Measurements from ENCODE around the gene FHIP2A.
"Not testable (repeated sequence)": the region's sequence is repeated elsewhere in the genome, so short reads cannot be mapped to it uniquely, and the experiment has no call there.

Gene FHIP2A

GRCh38 chr10:114821293-114821914, at the start of gene FHIP2A:
FHIP2A (plus strand) TSS chr10:114821780; CDS start chr10:114822079, 299 bp downstream.
- DNase-seq (ENCODE audit: low read depth) = peak; percentile 86
- H3K4me3 ChIP-seq (ENCODE audit: low read depth, low read length) = peak within 1 kb of the TSS; percentile 88

GRCh38 chr10:114772496-114773196, 48.9 kb upstream of the FHIP2A start:
- DNase-seq (ENCODE audit: low read depth) = no peak
- no peak overlapping the region for H3K4me3 ChIP-seq (ENCODE audit: low read depth, low read length)
- TF ChIP-seq CTCF (IDR thresholded peaks at IDR 0.05; ENCODE audit: low read depth, low read length) (no peak), POLR2A (IDR thresholded peaks at IDR 0.05; ENCODE audit: extremely low read depth, insufficient read length) (no peak), MYC (IDR thresholded peaks at IDR 0.05; ENCODE audit: low read depth, low read length) (no peak), MAX (IDR thresholded peaks at IDR 0.05; ENCODE audit: low read depth, low read length) (no peak)

More at GRCh38 chr10:114821293-114821914, at the start of gene FHIP2A:
- peak; percentile 22; the same call in 1 of the 2 replicates for TF ChIP-seq MAX (IDR thresholded peaks at IDR 0.05; ENCODE audit: low read depth, low read length)
- peak; percentile 55 for TF ChIP-seq POLR2A (IDR thresholded peaks at IDR 0.05; ENCODE audit: extremely low read depth, insufficient read length)
- peak; percentile 27 for TF ChIP-seq MYC (IDR thresholded peaks at IDR 0.05; ENCODE audit: low read depth, low read length)
- TF ChIP-seq CTCF (IDR thresholded peaks at IDR 0.05; ENCODE audit: low read depth, low read length) = no peak

- H3K4me3 ChIP-seq (ENCODE audit: low read depth, low read length) = no peak overlapping the region
- TF ChIP-seq MYC (IDR thresholded peaks at IDR 0.05; ENCODE audit: low read depth, low read length) (no peak), POLR2A (IDR thresholded peaks at IDR 0.05; ENCODE audit: extremely low read depth, insufficient read length) (no peak), MAX (IDR thresholded peaks at IDR 0.05; ENCODE audit: low read depth, low read length) (no peak), CTCF (IDR thresholded peaks at IDR 0.05; ENCODE audit: low read depth, low read length) (no peak)
- DNase-seq (ENCODE audit: low read depth) = no peak
These were observed 48.4 kb upstream of the FHIP2A start for GRCh38 chr10:114773197-114773532.

GRCh38 chr10:114775082-114775481, 46.5 kb upstream of the FHIP2A start:
- H3K4me3 ChIP-seq (ENCODE audit: low read depth, low read length); DNase-seq (ENCODE audit: low read depth): not testable (repeated sequence)

- TF ChIP-seq MAX (IDR thresholded peaks at IDR 0.05; ENCODE audit: low read depth, low read length) (no peak), MYC (IDR thresholded peaks at IDR 0.05; ENCODE audit: low read depth, low read length) (no peak), CTCF (IDR thresholded peaks at IDR 0.05; ENCODE audit: low read depth, low read length) (no peak), POLR2A (IDR thresholded peaks at IDR 0.05; ENCODE audit: extremely low read depth, insufficient read length) (no peak)
- DNase-seq (ENCODE audit: low read depth) = no peak
- no peak overlapping the region for H3K4me3 ChIP-seq (ENCODE audit: low read depth, low read length)
These were observed 44.2 kb upstream of the FHIP2A start for GRCh38 chr10:114777415-114777814.

GRCh38 chr10:114779803-114780576, 41.6 kb upstream of the FHIP2A start:
- H3K4me3 ChIP-seq (ENCODE audit: low read depth, low read length) = no peak overlapping the region
- TF ChIP-seq MAX (IDR thresholded peaks at IDR 0.05; ENCODE audit: low read depth, low read length) (no peak), CTCF (IDR thresholded peaks at IDR 0.05; ENCODE audit: low read depth, low read length) (no peak), POLR2A (IDR thresholded peaks at IDR 0.05; ENCODE audit: extremely low read depth, insufficient read length) (no peak), MYC (IDR thresholded peaks at IDR 0.05; ENCODE audit: low read depth, low read length) (no peak)
- peak; percentile 22 for DNase-seq (ENCODE audit: low read depth)
